Gastroesophageal sphincter (tissue), 4 donors: ENCODE measurements around the gene PIBF1. TPM values are rescaled to one million over a fixed set of nuclear protein-coding genes. Genes with fewer than 3 reads are reported as not detected.

Experiments
- ATAC-seq: fragments of 150-250 bp; one replicate; pipeline ENCODE4 v1.9.1; 2016; ENCODE audit warnings: mild to moderate bottlenecking, moderate library complexity
- H3K27ac ChIP-seq, 4 donors: fragments of 200-600 bp; sonication (generic) in 3 of 4; 1 replicate in 3 of 4; 2 replicates in 1 of 4; pipeline ENCODE4 v1.5.1; 2016 to 2019
- H3K27me3 ChIP-seq: fragments of 200-600 bp; sonication (generic); one replicate; pipeline ENCODE4 v1.5.1; 2019
- H3K36me3 ChIP-seq, 2 donors: fragments of 200-600 bp; sonication (generic); one replicate each; pipeline ENCODE4 v1.5.1; 2019; ENCODE audit warnings: control low read depth in 1 of 2
- H3K4me1 ChIP-seq, 3 donors: fragments of 200-600 bp; sonication (generic); 1 replicate in 2 of 3; 2 replicates in 1 of 3; pipeline ENCODE4 v1.5.1; 2016 to 2019; ENCODE audit warnings: control low read depth in 2 of 3
- H3K4me3 ChIP-seq, 2 donors: fragments of 200-600 bp; sonication (generic); one replicate each; pipeline ENCODE4 v1.5.1; 2019; ENCODE audit warnings: mild to moderate bottlenecking in 1 of 2, moderate library complexity in 1 of 2
- H3K9me3 ChIP-seq, 3 donors: fragments of 200-600 bp; sonication (generic); one replicate each; pipeline ENCODE4 v1.5.1; 2017 to 2019; ENCODE audit warnings: control low read depth in 2 of 3
- EP300 ChIP-seq: sonication (generic); formaldehyde crosslinking; IDR thresholded peaks from one replicate; pipeline ENCODE4 v1.6.1; 2017; ENCODE audit warnings: antibody characterized with exemption, mild to moderate bottlenecking
- POLR2A ChIP-seq, 2 donors: fragments of 450-650 bp; IDR thresholded peaks; one replicate each; pipeline ENCODE4 v1.6.1; 2017; ENCODE audit warnings: antibody characterized with exemption in 2 of 2, mild to moderate bottlenecking in 2 of 2, moderate library complexity in 1 of 2
- POLR2AphosphoS5 ChIP-seq: sonication (generic); formaldehyde crosslinking; IDR thresholded peaks from one replicate; pipeline ENCODE4 v1.6.1; 2017; ENCODE audit warnings: antibody characterized with exemption
- WGBS, 2 donors: methylation state at CpG; one replicate each; pipeline ENCODE4 v1.1.5; 2018; ENCODE audit warnings: low coverage in 1 of 2; 5-methylcytosine and 5-hydroxymethylcytosine counted together
- total RNA-seq, 4 donors: library from RNA; depleted of rRNA; stranded (reverse); fragments of >200 nt; gene quantifications; one replicate each; pipeline ENCODE4 v1.1.0, GENCODE V29; 2016
- TF ChIP-seq, protein P1 (sequence below), 4 experiments: fragments of 200-600 bp in 2 of 4; fragments of 450-650 bp in 2 of 4; sonication (generic) in 1 of 4; IDR thresholded peaks; one replicate each; pipeline ENCODE4 v1.5.1; 2017 to 2019; ENCODE audit warnings: antibody characterized with exemption in 4 of 4, mild to moderate bottlenecking in 2 of 4, moderate library complexity in 2 of 4

PIBF1 gene
- total RNA-seq, 4 donors from 2014 or later, result 13.1 to 38.4 (median 22.3) TPM

GRCh38 chr13:73058064-73058313 lies 276.1 kb downstream of the PIBF1 start:
- H3K9me3 ChIP-seq, result no peaks in the 10 kb centered on the region
- TF ChIP-seq, protein P1, sequence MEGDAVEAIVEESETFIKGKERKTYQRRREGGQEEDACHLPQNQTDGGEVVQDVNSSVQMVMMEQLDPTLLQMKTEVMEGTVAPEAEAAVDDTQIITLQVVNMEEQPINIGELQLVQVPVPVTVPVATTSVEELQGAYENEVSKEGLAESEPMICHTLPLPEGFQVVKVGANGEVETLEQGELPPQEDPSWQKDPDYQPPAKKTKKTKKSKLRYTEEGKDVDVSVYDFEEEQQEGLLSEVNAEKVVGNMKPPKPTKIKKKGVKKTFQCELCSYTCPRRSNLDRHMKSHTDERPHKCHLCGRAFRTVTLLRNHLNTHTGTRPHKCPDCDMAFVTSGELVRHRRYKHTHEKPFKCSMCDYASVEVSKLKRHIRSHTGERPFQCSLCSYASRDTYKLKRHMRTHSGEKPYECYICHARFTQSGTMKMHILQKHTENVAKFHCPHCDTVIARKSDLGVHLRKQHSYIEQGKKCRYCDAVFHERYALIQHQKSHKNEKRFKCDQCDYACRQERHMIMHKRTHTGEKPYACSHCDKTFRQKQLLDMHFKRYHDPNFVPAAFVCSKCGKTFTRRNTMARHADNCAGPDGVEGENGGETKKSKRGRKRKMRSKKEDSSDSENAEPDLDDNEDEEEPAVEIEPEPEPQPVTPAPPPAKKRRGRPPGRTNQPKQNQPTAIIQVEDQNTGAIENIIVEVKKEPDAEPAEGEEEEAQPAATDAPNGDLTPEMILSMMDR (IDR thresholded peaks at IDR 0.05), result no peak
- TF ChIP-seq EP300, result no peak
- no peak for TF ChIP-seq POLR2A (IDR thresholded peaks at IDR 0.05)
- TF ChIP-seq POLR2AphosphoS5, result no peak
- H3K4me1 ChIP-seq, result peaks cover 0 to 21% (median 4%) of the 10 kb centered on the region in 3 donors
- no peaks in the 10 kb centered on the region for H3K36me3 ChIP-seq
- ATAC-seq, result no peak
- H3K27me3 ChIP-seq, result no peaks in the 10 kb centered on the region
- H3K27ac ChIP-seq, result peak overlapping the region in 3 of 4 donors; percentile 75 to 87 (median 84)
- WGBS, 2 donors, result 16 to 21% methylated on average over 6 of the region's 6 CpGs
- H3K4me3 ChIP-seq, result peak overlapping the region; percentile 48 to 85

DNA sequence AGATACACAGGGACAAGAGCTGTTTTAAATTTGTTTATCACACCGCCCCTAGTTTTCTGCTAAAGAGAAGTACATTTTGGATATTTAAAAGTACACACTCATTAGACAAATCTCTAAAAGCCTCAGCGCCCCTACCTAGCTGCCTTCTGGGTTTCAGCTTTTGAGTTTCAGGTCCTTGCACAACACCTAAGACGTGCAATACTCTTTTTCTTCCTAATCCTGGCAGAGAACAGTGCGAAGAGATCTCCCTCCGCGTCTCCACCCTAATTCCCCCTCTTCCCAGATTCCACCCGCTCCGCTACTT lies 276.5 kb downstream of the PIBF1 start:
- H3K27ac ChIP-seq, result peak overlapping the region in 3 of 4 donors; percentile 75 to 87 (median 84)
- ATAC-seq, result no peak
- H3K36me3 ChIP-seq, result no peaks in the 10 kb centered on the region
- peaks cover 0 to 21% (median 4%) of the 10 kb centered on the region in 3 donors for H3K4me1 ChIP-seq
- H3K4me3 ChIP-seq, result peak overlapping the region; percentile 48 to 85
- TF ChIP-seq EP300, result no peak
- TF ChIP-seq POLR2AphosphoS5, result no peak
- no peak for TF ChIP-seq POLR2A (IDR thresholded peaks at IDR 0.05)
- TF ChIP-seq, protein P1 (IDR thresholded peaks at IDR 0.05), result no peak
- H3K9me3 ChIP-seq, result no peaks in the 10 kb centered on the region
- WGBS, 2 donors, result 0 to 3% methylated on average over 7 to 8 of the region's 8 CpGs
- H3K27me3 ChIP-seq, result no peaks in the 10 kb centered on the region

DNA sequence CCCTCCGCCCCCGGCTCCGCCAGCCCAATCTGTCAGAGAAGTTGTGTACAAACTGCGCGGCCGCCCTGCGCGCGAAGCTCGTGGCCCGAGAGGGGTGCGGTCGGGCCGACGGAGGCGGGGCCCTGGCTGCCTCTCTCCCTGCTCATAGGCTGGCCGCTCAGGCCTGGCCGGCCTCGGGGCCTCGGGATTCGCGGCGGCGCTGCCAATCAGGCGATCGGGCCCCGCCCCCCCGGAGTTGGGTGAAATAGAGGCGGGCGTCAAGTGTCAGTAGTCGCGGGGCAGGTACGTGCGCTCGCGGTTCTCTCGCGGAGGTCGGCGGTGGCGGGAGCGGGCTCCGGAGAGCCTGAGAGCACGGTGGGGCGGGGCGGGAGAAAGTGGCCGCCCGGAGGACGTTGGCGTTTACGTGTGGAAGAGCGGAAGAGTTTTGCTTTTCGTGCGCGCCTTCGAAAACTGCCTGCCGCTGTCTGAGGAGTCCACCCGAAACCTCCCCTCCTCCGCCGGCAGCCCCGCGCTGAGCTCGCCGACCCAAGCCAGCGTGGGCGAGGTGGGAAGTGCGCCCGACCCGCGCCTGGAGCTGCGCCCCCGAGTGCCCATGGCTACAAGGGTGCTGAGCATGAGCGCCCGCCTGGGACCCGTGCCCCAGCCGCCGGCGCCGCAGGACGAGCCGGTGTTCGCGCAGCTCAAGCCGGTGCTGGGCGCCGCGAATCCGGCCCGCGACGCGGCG lies 277.0 kb downstream of the PIBF1 start, which contains the start of gene KLF5:
Gene KLF5, plus strand, starts transcription at position 270 of the 724 bp plus-strand sequence. Its CDS starts 323 bp downstream, at position 593.
- Histone ChIP-seq H3K9me3 (no peaks in the 10 kb centered on the region), H3K36me3 (no peaks in the 10 kb centered on the region), H3K4me1 (peaks cover 0 to 21% (median 4%) of the 10 kb centered on the region in 3 donors), H3K27me3 (no peaks in the 10 kb centered on the region), H3K27ac (peak within 1 kb of the TSS in 3 of 4 donors; percentile 75 to 87 (median 84)), H3K4me3 (peak within 1 kb of the TSS; percentile 48 to 85)
- TF ChIP-seq, protein P1 (IDR thresholded peaks at IDR 0.05), result peak in 1 of 4 experiments; percentile 5
- TF ChIP-seq EP300 (no peak), POLR2A (IDR thresholded peaks at IDR 0.05) (peak; percentile 75 to 85), POLR2AphosphoS5 (peak; percentile 91)
- peak; percentile 98 for ATAC-seq
- WGBS, 2 donors, result 0% methylated on average over 2 of the region's 93 CpGs; no CpG with 5 or more reads in 1 of the 2 donors

DNA sequence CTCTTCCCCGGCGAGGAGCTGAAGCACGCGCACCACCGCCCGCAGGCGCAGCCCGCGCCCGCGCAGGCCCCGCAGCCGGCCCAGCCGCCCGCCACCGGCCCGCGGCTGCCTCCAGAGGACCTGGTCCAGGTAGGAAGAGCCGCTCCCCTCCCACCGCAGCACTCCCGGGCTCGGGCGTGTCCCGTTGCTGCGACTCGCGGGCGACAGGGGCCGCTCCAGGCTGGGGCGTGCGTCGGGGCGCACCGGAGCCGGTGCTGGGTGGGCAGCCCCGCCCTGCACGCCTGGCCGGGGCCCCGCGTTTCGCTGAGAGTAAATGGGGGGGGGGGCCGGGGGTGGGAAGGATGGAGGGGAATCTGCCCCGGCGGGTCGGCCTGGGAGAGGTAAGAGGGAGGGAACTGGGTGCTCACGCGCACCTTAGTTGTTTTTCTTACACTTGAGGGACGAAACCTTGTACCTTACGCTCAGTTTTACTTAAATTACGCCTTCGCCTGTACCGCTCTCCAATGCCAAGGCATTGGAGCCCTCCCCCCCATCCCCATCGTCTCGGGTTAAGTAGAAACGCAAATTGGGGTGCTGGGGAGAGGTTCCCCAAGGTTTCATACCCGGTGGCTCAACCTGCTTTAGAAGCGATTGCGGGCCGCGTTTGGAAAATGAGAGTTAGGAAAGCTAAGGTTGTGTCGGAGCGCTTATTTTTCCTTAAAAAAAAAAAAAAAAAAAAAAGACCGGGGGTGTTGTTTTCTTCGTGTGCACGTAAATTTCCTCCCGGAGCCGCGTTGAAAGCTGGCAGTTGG lies 277.7 kb downstream of the PIBF1 start:
- H3K36me3 ChIP-seq, result no peaks in the 10 kb centered on the region
- TF ChIP-seq, protein P1 (IDR thresholded peaks at IDR 0.05), result peak in 3 of 4 experiments; percentile 2 to 49 (median 10)
- TF ChIP-seq POLR2AphosphoS5, result no peak
- H3K27ac ChIP-seq, result peak overlapping the region in 3 of 4 donors; percentile 75 to 87 (median 84)
- H3K27me3 ChIP-seq, result no peaks in the 10 kb centered on the region
- H3K9me3 ChIP-seq, result no peaks in the 10 kb centered on the region
- peak overlapping the region; percentile 48 to 85 for H3K4me3 ChIP-seq
- WGBS, 2 donors, result 0 to 1% methylated on average over 8 to 15 of the region's 68 CpGs
- ATAC-seq, result peak; percentile 35
- H3K4me1 ChIP-seq, result peaks cover 0 to 21% (median 4%) of the 10 kb centered on the region in 3 donors
